Esophagus squamous epithelium (tissue), 4 donors: ENCODE measurements around the gene MOCOS.

Source experiments
- POLR2A ChIP-seq, 4 donors: fragments of 450-650 bp; IDR thresholded peaks; one replicate each; pipeline ENCODE4 v1.6.1; 2017; ENCODE audit warnings: antibody characterized with exemption in 4 of 4, mild to moderate bottlenecking in 4 of 4, moderate library complexity in 3 of 4
- TF ChIP-seq, protein P1 (sequence below), 6 experiments: fragments of 450-650 bp in 4 of 6; fragments of 200-600 bp in 2 of 6; sonication (generic) in 2 of 6; IDR thresholded peaks; one replicate each; pipeline ENCODE4 v1.5.1; 2016 to 2019; ENCODE audit warnings: antibody characterized with exemption in 6 of 6, mild to moderate bottlenecking in 4 of 6, moderate library complexity in 4 of 6

DNA sequence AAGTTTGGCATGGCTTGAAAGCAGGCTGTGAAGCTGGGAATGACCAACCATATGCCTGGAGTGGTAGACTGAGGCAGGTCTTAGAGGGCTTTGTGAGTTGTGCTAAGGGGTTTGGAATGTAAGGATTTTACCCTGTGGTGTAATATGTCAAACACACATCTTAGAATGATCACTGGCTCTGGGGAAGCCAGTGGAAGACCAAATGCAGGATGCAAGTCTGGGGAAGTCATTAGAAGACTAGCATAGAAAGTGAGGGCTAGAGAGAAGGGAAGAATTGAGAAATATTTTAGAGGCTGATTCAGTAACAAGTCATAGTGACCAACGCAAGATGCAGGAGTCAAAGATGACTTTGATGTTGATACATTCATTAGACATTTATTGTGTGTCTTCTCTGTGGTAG lies 106.7 kb downstream of the MOCOS start:
- TF ChIP-seq, protein P1, sequence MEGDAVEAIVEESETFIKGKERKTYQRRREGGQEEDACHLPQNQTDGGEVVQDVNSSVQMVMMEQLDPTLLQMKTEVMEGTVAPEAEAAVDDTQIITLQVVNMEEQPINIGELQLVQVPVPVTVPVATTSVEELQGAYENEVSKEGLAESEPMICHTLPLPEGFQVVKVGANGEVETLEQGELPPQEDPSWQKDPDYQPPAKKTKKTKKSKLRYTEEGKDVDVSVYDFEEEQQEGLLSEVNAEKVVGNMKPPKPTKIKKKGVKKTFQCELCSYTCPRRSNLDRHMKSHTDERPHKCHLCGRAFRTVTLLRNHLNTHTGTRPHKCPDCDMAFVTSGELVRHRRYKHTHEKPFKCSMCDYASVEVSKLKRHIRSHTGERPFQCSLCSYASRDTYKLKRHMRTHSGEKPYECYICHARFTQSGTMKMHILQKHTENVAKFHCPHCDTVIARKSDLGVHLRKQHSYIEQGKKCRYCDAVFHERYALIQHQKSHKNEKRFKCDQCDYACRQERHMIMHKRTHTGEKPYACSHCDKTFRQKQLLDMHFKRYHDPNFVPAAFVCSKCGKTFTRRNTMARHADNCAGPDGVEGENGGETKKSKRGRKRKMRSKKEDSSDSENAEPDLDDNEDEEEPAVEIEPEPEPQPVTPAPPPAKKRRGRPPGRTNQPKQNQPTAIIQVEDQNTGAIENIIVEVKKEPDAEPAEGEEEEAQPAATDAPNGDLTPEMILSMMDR (IDR thresholded peaks at IDR 0.05) = no peak
- TF ChIP-seq POLR2A (IDR thresholded peaks at IDR 0.05) = no peak
